GM19023 (cell line): Measurements from ENCODE around the gene COL26A1.
"Not testable (repeated sequence)": the region's sequence is repeated elsewhere in the genome, so short reads cannot be mapped to it uniquely, and the experiment has no call there.

Experiments used
- ATAC-seq: cut with Tn5 transposase; IDR thresholded peaks from one replicate; pipeline ENCODE4 v1.9.1; 2021; ENCODE audit warnings: mild to moderate bottlenecking, moderate library complexity; ENCODE audit not compliant: unreplicated experiment

COL26A1 gene

GRCh38 chr7:101436221-101436735 lies 73.6 kb downstream of the COL26A1 start:
- ATAC-seq, result no peak

GRCh38 chr7:101436857-101437576 lies 74.3 kb downstream of the COL26A1 start:
- ATAC-seq, result no peak

- no peak for ATAC-seq
Observed at GRCh38 chr7:101441890-101442289, 79.2 kb downstream of the COL26A1 start.

- ATAC-seq, result no peak
Observed at GRCh38 chr7:101442426-101443070, 79.9 kb downstream of the COL26A1 start.

DNA sequence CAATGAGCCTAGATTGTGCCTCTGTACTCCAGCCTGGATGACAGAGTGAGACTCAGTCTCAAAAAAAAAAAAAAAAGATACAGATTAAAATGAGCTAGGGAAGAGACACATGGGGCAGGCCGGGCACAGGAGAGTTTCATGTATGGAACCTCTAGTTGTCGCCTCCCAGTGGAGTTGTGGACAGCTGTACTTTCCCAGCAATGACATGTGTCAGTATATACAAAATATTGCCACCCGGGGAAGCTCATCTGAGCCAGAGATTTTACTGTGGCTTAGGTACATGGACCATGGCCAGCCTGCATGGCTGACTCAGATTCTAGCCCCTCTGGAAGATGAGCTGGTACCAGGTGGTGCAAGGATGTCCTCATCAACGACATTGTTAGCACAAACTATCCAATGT lies 87.4 kb downstream of the COL26A1 start:
- no peak for ATAC-seq

DNA sequence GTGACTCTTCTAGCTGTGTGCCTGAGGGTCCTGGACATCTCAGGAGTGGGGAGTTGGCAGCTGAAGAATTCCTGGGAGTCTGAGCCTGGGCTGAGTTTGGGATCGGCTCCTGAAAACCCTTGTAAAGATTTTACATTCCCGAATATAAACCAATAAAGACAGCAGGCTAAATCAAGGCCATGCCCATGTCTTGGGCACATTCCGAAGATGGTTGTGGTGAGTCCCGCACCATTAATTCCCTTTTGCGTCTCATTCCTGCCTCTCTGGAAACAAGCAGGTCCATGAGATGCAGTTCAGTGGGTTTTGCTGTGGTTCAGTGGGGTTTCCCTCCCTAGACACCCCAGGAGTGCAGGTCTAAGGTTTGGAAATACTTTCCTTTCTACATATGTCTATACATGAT lies 90.9 kb downstream of the COL26A1 start:
- ATAC-seq, result no peak

DNA sequence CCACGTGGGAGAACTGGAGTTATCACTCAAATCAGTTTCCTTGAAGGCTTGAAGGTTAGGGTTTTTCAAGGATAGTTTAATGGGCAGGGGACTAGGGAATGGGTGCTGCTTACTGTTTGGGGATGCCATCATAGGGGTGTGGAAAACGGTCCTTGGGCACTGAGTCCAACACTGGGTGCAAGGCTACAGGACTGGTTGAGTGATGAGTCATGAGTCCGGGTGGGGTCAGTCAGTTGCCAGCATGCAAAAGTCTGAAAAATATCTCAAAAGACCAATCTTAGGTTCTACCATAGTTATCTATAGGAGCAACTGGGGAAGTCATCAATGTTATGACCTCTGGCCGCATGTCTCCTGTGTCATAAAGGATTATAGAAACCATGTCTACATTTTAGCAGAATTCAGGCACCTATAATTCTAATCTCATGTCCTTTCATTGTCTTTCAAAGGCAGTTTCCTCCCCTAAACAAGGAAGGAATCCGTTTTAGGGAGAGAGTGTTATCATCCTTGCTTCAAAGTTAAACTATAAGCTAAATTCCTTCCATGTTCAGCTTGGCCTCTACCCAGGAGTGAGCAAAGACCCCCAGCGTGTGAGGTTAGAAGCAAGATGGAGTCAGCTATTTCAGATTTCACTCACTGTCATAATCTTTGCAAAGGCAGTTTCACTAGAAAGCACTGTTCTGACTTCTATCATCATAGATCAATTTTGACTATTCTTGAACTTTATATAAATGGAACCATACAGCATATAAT lies 94.5 kb downstream of the COL26A1 start:
- no peak for ATAC-seq

DNA sequence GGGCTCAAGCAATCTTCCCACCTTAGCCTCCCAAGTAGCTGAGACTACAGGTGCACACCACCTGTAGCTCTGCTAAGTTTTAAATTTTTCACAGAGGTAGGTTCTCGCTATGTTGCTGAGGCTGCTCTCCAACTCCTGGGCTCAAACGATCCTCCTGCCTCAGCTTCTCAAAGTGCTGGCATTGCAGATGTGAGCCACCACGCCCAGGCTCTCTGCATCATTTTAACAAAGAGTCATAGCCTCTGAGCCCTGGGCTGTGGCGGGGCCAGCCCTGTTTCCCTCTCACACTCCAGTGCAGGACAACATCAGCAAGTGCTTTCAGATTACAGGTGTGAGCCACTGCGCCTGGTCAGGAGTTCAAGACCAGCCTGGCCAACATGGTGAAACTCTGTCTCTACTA lies 102.5 kb downstream of the COL26A1 start:
- ATAC-seq, result no peak

DNA sequence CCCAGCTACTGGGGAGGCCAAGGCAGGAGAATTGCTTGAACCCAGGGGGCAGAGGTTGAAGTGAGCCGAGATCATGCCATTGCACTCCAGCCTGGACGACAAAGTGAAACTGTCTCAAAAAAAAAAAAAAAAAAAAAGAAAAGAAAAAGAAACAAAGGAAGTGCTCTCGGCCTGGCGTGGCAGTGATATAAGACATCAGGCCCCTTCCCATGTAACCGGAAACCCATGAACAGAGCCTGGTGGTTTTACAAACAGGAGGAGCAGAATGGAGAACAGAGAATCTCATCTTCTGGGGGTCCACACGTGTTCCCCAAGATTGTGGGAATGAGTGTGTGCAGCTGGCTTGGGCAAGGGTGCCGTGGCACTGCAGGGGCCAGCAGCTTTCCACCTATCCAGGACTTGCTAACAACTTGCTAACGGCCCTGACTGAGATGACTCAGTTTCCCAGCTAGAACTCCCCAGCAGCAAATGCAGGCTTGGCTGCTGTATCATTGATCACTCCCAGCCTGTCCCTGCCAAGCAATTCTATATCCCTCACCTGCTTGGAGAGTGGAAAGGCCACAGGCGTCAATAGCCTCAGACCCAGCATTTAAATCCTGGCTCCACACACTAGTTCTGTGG lies 103.0 kb downstream of the COL26A1 start:
- no peak for ATAC-seq

GRCh38 chr7:101466871-101467270 lies 104.2 kb downstream of the COL26A1 start:
- no peak for ATAC-seq

GRCh38 chr7:101468546-101469275 lies 106.0 kb downstream of the COL26A1 start:
- no peak for ATAC-seq

- ATAC-seq, result no peak
Observed at GRCh38 chr7:101470668-101471487, 108.2 kb downstream of the COL26A1 start.

DNA sequence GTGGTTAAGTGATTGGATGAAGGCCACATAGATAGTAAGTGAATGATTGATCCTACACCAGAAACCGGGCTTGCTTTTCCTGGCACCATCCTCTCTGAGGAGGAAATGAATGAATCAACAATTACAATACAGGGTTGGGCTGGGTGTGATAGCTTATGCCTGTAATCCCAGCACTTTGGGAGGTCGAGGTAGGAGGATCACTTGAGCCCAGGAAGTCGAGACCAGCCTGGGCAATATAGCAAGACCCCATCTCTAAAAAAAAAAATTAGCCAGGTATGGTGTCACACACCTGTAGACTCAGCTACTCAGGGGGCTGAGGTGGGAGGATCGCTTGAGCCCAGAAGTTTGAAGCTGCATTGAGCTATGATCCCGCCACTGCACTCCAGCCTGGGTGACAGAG lies 111.5 kb downstream of the COL26A1 start:
- ATAC-seq, result no peak

- not testable (repeated sequence) for ATAC-seq
Observed at GRCh38 chr7:101475691-101476090, 113.0 kb downstream of the COL26A1 start.

GRCh38 chr7:101479217-101479616 lies 116.5 kb downstream of the COL26A1 start:
- ATAC-seq, result no peak

GRCh38 chr7:101486056-101486432 lies 123.4 kb downstream of the COL26A1 start:
- ATAC-seq, result not testable (repeated sequence)

GRCh38 chr7:101486433-101487104 lies 123.9 kb downstream of the COL26A1 start:
- ATAC-seq, result no peak

- ATAC-seq, result no peak
Observed at GRCh38 chr7:101487105-101487458, 124.4 kb downstream of the COL26A1 start.

DNA sequence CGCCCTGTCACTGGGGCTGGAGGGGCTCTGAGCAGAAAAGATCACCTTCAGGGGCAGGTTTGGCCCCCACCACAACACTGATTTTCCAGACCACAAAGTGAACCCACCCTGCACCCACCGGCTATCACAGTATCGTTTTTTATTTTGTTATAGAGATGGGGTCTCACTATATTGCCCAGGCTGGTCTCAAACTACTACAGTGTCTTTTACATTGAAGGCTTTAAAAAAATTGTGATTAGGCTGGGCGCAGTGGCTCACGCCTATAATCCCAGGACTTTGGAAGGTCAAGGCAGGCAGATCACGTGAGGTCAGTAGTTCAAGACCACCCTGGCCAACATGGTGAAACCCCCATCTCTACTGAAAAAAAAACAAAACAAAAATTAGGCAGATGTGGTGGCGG lies 125.1 kb downstream of the COL26A1 start:
- no peak for ATAC-seq
